HFFc6 (cell line): Measurements from ENCODE around the gene DUSP18. TPM values are rescaled to one million over a fixed set of nuclear protein-coding genes. Genes with fewer than 3 reads are reported as not detected.

Experiments used
- DNase-seq: peaks from one replicate; pipeline ENCODE4 v3.0.0-alpha.2; 2018
- H3K27ac Mint-ChIP-seq: 2 replicates; pipeline ENCODE4 v1.8.0; 2020; ENCODE audit warnings: mild to moderate bottlenecking, mixed read lengths
- H3K27me3 Mint-ChIP-seq: 2 replicates; pipeline ENCODE4 v1.8.0; 2021; ENCODE audit warnings: mild to moderate bottlenecking, moderate library complexity, mixed read lengths; ENCODE audit not compliant: insufficient read depth
- H3K36me3 Mint-ChIP-seq: 2 replicates; pipeline ENCODE4 v1.8.0; 2021; ENCODE audit warnings: low read depth, mixed read lengths
- H3K4me1 Mint-ChIP-seq: 2 replicates; pipeline ENCODE4 v1.8.0; 2020; ENCODE audit warnings: low read depth, mixed read lengths
- H3K4me3 Mint-ChIP-seq: 2 replicates; pipeline ENCODE4 v1.8.0; 2020; ENCODE audit warnings: mild to moderate bottlenecking, moderate library complexity, mixed read lengths
- H3K9me3 Mint-ChIP-seq: 2 replicates; pipeline ENCODE4 v1.8.0; 2020; ENCODE audit warnings: mild to moderate bottlenecking, mixed read lengths
- total RNA-seq, 6 experiments: library from RNA; stranded (reverse); fragmentation: NEBNext Ultra II Directional; extraction: Animal tissue kit (Norgen Biotek cat#: 25700); gene quantifications; 2 replicates in 1 of 6; 3 replicates in 5 of 6; pipeline ENCODE4 v1.2.3, GENCODE V29; 2021
- TF ChIP-seq, protein P1 (sequence below): fragments of 200-600 bp; sonication (generic); IDR thresholded peaks from 2 replicates; pipeline ENCODE4 v1.5.0; 2021; ENCODE audit warnings: antibody characterized with exemption, mild to moderate bottlenecking

The DUSP18 gene
- total RNA-seq, 6 experiments from 2014 or later: 4.7 to 7.3 (median 6.0) TPM

DNA sequence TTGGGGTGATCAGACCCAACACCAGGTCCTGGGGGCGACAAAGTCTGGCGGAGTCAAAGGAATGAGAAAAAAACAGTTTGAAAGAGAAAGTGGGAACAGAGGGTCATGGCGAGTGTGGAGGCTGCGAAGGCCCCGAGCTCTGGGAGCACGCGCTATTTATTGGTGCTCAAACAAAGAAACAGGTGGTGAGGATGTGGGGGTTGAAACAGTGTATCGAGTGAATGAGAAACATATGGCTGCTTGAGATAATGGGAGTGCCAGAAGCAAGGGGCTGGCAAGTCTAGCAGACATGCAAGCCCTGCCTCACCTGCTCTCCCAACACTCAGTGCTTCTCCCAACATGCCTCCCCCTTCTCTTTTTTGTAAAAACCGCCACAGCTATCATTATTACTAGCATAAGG, 7.8 kb upstream of the DUSP18 start:
- Mint-ChIP-seq H3K27ac (no peak overlapping the region), H3K27me3 (peaks cover 44% of the 10 kb centered on the region), H3K4me1 (peaks cover 15% of the 10 kb centered on the region), H3K9me3 (no peaks in the 10 kb centered on the region), H3K36me3 (no peaks in the 10 kb centered on the region), H3K4me3 (no peak overlapping the region)
- no peak for DNase-seq
- TF ChIP-seq, protein P1, sequence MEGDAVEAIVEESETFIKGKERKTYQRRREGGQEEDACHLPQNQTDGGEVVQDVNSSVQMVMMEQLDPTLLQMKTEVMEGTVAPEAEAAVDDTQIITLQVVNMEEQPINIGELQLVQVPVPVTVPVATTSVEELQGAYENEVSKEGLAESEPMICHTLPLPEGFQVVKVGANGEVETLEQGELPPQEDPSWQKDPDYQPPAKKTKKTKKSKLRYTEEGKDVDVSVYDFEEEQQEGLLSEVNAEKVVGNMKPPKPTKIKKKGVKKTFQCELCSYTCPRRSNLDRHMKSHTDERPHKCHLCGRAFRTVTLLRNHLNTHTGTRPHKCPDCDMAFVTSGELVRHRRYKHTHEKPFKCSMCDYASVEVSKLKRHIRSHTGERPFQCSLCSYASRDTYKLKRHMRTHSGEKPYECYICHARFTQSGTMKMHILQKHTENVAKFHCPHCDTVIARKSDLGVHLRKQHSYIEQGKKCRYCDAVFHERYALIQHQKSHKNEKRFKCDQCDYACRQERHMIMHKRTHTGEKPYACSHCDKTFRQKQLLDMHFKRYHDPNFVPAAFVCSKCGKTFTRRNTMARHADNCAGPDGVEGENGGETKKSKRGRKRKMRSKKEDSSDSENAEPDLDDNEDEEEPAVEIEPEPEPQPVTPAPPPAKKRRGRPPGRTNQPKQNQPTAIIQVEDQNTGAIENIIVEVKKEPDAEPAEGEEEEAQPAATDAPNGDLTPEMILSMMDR: no peak

DNA sequence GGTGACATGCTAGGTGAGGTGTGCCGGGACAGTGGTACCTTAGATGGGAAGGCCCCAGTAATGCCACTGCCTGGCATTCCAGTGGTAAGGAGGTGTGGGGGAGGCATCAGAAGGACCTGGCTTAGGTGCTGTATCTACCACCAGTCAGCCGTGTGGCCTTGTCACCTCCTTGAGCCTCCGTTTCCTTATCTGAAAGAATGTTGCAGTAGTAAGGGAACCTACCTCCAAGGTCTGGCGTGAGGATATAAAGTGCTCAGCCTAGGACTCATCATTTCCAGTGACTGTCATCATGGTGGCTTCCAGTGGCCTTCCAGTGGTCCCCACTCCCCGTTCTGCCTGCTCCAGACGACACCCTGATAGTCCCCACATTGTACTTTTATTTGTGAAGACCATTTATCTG, 6.8 kb upstream of the DUSP18 start:
- no peak for DNase-seq
- Mint-ChIP-seq H3K27ac (no peak overlapping the region), H3K27me3 (peaks cover 38% of the 10 kb centered on the region), H3K4me1 (peaks cover 14% of the 10 kb centered on the region), H3K9me3 (no peaks in the 10 kb centered on the region), H3K36me3 (no peaks in the 10 kb centered on the region), H3K4me3 (no peak overlapping the region)
- TF ChIP-seq, protein P1: no peak

DNA sequence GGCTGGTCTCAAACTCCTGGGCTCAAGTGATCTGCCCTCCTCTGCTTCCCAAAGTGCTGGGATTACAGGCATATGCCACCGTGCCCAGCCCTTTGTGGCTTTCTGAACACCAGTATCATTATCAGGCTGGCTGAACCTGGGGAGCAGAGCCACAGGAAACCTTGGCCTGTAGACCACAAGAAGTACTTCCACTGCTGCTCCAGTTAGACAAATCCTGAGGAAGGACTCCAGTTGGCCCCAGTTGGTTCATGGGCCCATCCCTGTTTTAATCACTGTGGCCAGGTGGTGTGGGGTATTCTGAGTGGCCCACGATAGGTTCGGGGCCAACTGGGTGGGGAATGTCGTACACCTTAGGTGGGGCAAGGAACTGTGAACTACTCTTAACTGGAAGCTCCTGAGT, 5.5 kb upstream of the DUSP18 start:
- Mint-ChIP-seq H3K4me1 (peaks cover 13% of the 10 kb centered on the region), H3K27me3 (peaks cover 40% of the 10 kb centered on the region), H3K4me3 (no peak overlapping the region), H3K9me3 (no peaks in the 10 kb centered on the region), H3K36me3 (no peaks in the 10 kb centered on the region), H3K27ac (no peak overlapping the region)
- no peak for DNase-seq
- TF ChIP-seq, protein P1: no peak

DNA sequence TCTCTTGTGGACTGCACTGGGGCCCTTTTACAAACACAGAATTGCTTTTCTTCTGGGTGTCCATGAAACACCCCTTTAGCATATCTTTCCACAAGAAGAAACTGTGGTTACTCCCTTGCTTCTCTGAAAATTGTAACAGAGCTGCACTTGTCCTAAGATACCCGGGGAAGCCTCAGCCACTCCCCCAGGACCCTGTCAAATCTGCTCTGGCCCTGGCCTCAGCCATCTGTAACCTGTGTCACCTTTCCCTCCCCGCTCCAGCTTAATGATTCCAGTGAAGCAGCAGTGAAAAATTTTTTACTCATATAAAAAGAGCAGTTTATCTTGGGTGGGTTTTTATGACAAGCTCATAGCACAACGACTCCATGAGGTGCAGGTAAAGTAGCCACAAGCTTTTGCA, 3.4 kb upstream of the DUSP18 start:
- H3K27me3 Mint-ChIP-seq: peaks cover 20% of the 10 kb centered on the region
- H3K36me3 Mint-ChIP-seq: no peaks in the 10 kb centered on the region
- H3K27ac Mint-ChIP-seq: no peak overlapping the region
- H3K9me3 Mint-ChIP-seq: no peaks in the 10 kb centered on the region
- DNase-seq: no peak
- no peak overlapping the region for H3K4me3 Mint-ChIP-seq
- TF ChIP-seq, protein P1: no peak
- H3K4me1 Mint-ChIP-seq: peaks cover 24% of the 10 kb centered on the region

DNA sequence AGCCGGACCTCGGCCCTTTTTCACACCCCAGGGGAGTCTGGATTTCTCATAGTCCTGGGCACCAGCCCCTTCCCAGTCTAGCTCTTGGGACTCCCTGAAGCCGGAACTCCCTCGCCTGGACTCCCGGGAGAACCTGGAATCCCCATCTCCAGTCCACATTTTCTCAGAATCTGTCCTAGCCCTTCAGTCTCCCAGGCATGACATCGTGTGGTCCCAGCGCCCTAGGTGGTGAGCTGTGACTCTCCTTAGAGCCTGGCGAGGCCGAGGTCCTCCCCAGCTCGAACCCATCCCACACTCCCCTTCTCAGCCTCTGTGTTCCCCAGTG, 673 bp upstream of the DUSP18 start:
- DNase-seq: no peak
- Mint-ChIP-seq H3K4me1 (peaks cover 24% of the 10 kb centered on the region), H3K27ac (peak overlapping the region; percentile 93), H3K36me3 (peaks cover 6% of the 10 kb centered on the region; the same call in 1 of the 2 replicates), H3K9me3 (no peaks in the 10 kb centered on the region), H3K4me3 (peak overlapping the region; percentile 96), H3K27me3 (peaks cover 7% of the 10 kb centered on the region)
- TF ChIP-seq, protein P1: no peak

DNA sequence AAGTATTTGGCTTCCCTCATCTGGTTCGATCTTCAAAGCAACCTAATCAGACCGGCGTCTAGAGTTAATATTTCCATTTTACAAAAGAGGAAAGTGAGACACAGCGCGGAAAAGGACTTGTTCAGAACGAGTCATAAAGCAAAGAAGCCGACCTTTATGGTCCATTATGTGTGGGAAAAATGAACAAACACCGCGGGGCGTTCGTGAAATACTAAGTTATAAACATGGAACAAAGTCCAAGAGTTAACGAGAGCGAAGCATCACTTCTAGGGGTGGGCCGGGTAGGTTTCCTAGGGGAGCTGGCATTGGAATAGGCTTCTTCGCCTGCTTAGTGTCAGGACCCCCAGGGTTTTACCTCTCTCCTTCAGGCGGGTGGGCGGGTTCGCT, 575 bp downstream of the DUSP18 start:
- H3K27me3 Mint-ChIP-seq: peaks cover 7% of the 10 kb centered on the region
- H3K4me1 Mint-ChIP-seq: peaks cover 18% of the 10 kb centered on the region
- H3K27ac Mint-ChIP-seq: peak overlapping the region; percentile 93
- no peaks in the 10 kb centered on the region for H3K9me3 Mint-ChIP-seq
- H3K4me3 Mint-ChIP-seq: peak overlapping the region; percentile 96
- TF ChIP-seq, protein P1: no peak
- peaks cover 12% of the 10 kb centered on the region; the same call in 1 of the 2 replicates for H3K36me3 Mint-ChIP-seq
- no peak for DNase-seq
